DMS53 (cell line): ENCODE results near the gene RRP12.

ENCODE experiments used
- DNase-seq: peaks from one replicate; lab custom pipeline; 2025; lab: John Stamatoyannopoulos, UW

Gene RRP12

DNA sequence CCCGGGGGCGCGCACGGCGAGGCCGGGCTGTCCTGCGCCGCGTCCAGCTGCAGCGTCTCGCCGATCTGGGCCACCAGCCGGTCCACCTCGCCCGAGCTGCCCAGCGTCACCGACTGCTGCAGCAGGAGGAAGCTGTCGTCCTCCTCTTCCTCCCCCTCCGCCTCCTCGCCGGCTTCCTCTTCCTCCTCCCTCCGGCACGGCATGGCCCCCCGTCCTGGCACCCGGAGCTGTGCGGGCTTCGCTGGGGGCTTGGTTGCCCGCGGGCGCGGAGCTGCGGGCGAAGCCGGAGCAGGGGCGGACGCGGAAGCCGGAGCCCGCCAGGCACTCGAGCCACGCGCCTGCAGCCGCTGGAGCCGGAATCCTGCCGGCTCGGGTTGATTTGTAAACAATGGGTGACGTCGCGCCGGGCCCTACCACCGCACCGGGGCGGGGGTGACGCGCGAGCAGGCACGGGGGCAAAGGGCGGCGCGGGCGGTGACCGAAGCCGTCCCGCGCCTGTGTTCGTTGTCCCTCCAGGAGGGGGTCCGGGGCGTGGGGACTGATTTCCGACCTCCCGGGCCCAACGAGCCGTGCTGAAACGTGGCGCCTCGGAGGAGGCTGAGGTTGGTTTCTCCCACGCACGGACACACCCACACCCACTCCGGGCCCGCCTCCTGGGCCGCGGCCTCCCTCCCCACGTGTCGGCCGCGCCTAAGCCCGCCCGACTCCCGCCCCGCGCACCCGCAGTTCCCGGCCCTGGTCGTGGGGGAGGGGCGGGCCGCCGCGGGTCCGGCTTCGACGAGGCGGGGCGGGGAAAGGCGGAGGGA lies 66.6 kb downstream of the RRP12 start, which contains the start of gene FRAT2:
TSS of gene FRAT2 (minus strand) at position 360 of the 806 bp plus-strand sequence. CDS start at position 203, 157 bp downstream.
- DNase-seq: peak; percentile 96

DNA sequence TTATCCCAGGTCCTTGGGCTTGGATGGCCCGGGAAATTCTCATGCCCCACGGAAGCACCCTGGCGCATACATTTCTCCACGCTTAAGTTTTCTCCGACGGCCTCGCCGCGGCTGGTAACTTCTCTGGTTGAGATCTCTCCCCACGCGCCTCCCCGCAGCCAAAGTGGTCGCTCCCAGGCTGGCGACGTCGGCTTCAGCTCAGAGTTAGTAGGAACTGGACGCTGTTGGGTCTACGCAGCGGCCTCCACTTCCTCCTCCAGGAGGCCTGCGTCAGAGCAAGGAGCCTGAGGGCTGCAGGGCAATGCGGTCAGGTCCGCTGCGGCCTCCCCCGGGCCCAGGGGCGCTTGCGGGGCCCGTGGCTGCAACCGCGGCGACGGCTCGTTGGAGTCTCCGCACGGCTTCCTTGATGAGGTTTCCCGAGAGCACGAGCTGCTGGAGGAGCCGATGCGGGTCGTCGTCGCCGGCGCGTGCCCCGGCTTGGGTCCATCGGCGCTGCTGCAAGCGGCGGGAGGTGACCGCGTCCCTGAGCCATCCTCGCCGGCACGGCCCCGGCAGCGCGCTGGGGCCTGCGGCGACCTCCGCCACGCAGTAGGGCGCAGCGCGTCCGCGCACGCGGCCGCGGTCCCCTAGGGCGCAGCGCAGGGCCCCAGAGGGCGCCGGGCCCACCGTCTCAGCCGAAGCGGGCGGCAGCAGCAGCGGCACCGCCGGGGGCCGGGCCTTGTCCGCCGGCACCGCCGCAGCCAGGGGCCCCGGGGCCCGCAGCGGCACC lies 67.4 kb downstream of the RRP12 start:
- DNase-seq: peak; percentile 78

DNA sequence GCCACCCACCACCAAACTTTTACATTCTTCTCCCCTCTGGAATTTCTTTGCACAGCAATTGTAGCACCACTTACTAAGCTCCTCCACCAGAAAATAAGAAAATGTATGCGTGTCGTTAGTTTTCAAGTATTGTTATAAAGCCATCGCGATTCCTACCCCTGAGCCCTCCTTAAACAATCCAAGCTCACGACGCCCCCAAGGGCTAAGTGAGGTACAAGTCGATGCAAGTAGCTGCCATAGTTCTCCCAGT lies 67.9 kb downstream of the RRP12 start:
- DNase-seq: no peak

DNA sequence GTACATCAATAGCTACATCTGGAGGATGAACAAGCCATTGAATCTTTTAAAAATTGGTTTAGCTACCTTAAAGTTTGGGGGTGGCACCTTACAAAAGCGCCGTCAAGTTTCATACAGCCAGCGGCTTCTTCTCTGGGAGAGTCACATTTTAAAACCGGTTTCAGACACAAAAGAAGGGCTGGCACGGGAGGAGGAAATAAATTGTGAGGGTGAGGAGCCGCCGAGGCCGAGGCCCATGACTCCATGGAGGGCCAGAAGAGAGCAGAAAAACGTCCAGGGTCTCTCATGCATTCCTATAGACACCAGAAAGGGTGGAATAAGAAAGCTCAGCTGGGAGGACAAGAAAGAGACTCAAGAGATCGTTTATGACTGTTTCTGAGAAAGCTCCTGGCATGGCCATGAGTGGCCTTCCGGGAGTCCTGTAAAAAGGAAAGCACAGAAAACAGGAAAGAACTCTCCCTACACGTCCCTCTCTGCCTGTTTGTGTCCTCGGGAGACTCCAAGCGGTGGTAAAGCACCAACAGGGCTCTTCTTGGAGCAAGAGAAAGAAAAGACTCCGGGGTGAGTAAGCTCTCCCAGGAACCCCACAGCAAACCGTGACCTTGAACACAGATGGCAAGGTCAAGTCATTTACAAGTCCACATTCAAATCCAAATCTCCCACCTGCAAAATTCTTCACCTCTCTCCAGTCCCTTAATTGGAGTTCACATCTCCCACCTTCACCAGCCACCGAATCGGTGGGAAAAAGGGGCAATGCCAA lies 68.4 kb downstream of the RRP12 start:
- DNase-seq: peak; percentile 71

DNA sequence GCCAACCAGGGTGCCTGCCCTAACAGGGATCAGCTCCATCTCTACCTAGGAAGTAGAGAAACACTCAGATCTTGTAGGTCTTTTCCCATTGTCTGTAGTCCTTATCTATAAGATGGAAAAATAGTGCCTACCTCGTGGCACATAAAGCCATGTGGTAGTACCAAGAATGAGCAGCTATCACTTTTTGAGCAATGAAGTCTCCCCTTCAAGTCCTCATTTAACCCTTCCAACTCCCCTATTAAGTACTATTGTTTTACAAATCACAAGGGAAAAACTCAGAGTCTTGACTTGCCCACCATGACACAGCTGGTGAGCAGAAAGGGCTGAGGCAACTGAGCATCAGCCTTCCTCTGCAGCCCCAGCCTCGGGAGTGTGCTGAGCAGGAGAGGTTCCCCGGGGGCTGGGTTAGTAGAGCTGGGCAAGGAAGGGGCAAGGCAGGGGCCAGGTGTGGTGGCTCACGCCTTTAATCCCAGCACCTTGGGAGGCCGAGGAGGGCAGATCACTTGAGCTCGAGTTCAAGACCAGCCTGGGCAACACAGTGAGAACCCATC lies 69.9 kb downstream of the RRP12 start:
- DNase-seq: no peak

DNA sequence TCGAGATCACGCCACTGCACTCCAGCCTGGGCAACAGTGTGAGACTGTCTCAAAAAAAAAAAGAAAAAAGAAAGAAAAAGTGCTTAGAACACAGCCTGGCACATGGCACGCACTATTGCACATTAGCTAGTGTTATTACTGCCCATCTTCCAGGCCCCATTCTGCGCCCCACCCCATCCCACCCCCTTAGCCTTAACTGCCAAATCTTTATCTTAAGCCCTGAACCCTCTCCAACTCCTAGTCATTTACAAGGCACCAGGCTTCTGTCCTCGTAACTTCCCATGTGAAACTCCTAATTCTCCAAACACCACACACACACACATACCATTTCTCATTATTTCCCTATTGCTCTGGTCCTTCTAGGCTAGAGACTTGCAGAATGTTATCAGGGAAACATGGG lies 71.4 kb downstream of the RRP12 start:
- DNase-seq: no peak

DNA sequence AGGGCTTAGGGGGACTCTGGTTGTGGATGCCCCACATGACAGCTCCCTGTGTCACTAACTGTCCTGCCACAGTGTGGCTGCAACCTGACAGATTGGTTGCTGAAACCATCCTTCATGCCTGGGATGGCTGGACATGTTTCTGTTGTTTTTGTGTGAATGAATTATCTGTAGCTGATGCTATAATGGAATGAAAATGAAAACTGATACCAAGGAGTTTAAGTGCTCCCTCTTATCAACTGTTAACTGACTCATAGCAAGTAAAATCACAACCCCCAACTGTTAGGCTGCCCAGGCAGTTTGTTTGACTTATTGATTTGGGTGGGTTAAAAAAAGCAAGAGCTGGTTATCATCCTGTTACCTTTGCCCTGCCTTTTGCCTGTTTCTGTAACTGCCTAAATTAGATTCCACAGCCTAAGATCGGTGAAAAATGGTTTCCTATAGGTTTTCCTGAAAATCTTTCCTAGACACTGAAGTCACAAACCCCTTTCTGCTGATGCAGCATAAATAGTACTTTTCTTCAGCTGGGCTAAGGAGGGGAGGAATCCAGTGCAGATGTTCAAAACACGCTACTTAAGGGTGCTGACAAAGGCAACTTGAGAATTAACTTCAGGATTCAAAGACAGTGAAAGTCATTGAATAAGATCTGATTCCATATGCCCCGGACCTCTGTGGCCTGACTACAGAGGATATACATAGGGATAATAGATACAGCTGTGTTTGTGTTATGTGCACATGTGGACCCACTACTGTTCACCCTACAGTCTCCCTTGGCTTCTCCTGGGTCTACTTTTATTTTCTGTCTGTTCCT lies 72.3 kb downstream of the RRP12 start:
- no peak for DNase-seq

DNA sequence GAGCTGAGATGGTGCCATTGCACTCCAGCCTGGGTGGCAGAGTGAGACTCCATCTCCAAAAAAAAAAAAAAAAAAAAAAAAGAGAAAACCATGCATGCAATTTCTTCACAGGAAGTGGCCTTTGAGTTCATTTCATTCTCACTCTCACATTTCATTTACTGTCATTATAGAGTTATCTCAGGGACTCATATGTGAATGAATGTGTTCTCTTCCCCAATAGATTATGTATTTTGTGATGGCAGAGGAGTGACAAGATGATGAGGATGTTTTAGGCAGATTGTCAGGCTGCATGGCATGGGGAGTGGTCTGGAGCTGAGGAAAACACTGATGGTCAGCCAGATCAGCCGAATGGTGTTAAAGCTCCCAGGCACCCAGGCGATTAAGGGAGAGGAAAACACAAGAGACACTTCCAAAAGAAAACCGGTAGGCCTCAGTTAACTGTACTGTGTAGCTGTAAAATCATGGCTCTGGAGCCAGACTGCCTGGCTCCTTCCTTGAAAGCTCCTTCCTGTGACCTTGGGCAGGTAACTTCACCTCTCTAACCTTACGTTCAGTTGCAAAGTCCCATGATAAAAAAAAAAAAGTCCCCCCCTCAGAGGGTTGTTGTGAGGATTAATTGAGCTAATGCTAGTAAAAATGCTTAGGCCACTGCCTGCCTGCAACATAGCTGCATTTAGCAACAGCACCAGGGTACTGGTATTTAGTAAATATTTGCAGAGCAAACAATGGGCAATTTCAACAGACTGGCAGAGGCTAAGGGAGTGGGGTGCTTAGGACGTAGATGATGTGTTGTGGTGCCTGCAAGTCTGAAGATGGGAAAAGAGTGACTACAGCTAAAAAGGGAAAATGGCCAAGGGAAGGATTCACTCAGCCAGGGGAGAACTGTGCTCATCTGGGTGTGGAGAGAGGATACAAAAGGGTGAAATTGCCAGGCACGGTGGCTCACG lies 73.5 kb downstream of the RRP12 start:
- peak; percentile 93 for DNase-seq

DNA sequence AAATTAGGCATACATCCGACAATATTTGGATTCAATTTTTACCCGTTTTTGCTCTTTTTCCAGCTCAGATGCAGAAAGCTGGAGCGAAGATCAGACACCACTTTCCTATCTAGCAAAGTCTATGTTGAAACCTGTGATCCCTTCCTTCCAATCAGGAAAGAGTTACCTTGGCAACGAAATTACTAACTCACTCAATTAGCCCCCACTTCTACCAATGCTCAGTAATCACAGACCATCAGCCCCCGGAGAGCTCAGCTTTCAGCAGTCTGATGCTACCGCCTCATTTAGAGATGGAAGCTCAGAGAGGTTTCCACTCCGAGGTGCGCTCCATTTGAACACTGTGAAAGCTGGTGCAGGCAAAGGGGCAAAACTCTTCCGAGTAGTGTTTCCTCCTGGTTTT lies 75.4 kb downstream of the RRP12 start:
- no peak for DNase-seq

DNA sequence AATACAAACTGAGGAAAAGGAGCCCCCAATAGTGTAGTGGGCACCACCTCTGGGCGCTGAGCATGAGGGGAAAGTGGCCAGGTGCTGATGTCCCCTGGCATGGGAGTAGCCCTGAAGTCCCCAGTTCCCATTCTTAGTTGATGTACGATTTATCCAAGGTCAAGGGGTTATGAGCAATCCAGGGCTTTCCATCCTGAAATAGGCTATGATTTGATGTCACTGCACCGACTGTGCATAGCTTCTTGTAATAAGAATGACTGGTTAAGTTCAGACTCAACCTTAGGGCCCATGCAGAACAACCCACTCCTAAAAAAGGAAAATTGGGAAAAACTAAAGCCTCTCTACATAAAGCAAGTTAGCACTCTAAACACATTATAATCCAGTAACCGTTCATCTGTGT lies 77.6 kb downstream of the RRP12 start:
- no peak for DNase-seq

DNA sequence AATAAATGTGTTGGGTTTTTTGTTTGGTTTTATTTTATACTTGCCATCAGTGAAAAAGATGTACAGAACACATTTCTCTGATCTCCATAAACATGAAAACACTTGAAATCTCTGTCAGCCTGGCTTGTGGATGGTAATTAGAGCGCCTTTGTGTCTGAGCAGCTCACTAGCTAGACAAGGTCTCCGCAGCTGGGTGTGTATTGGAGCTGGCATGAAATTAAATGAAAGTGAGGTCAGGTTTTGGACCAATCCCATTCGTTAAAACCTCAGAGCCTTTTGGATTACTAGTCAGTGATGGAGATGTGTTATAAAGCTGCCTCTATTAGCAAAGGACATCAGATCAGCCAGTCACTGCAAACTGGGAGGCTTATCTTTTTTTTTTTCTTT lies 79.3 kb downstream of the RRP12 start:
- DNase-seq: no peak

DNA sequence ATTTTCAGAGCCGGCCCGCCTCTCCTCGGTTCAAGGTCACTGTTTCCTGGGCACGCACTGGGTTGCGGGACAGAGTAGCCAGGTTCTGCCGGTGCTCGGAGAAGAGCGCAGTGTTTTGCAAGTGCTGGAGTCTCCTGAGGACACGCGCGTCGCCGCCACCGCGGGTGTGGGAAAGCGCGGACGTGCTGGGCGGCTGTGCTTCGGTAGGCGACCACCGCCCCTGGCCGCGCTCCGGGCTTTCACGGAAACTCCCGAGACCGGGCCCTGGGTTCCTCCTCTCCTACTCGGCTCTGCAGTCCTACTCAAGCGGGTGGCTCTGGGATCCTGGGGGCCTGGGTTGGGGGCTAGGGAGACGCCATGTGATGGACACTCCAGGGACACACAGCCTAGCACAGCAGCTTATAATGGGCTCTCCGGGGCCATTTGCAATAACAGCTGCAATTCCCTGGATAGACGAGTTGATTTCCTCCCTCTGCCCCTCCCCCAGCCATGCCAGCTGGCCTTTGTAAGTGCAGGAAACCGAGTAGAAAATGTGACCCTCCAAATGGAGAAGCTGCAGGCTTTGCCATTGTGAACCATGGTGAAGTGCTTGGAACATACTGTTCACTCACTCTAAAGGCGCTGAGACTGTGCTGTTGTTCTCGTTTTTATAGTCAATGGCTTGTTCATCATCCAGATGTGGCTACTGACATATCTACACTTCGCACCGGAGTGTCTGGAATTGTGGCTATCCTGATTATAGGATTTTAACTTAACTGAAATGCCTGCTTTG lies 79.9 kb downstream of the RRP12 start:
- peak; percentile 79 for DNase-seq

DNA sequence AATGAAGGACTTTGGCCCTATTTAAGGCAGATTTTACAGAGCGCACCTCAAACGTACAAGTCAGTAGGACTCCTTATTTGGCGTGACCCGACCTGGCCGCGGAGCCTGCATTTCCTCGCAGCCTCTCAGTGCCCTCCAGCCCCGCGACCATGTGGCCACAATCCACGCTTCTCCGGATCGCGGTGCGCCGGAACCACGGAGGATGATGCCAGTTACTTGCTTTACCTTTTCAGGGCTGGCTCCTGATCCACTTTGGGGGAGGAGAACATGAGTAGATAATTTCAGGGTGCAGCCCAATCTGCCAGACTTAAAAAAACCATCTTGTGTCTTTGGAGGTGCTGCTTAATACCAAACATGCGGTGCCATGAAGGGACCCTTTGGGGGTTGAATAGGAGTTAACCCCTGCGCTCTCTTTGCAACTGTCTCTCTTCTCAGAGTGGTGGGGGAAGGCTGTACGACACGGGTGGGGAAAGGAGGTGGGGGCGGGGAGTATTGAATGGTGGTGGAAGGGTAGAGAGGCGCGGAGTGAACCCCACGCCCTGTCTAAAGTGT lies 80.6 kb downstream of the RRP12 start:
- peak; percentile 78 for DNase-seq

DNA sequence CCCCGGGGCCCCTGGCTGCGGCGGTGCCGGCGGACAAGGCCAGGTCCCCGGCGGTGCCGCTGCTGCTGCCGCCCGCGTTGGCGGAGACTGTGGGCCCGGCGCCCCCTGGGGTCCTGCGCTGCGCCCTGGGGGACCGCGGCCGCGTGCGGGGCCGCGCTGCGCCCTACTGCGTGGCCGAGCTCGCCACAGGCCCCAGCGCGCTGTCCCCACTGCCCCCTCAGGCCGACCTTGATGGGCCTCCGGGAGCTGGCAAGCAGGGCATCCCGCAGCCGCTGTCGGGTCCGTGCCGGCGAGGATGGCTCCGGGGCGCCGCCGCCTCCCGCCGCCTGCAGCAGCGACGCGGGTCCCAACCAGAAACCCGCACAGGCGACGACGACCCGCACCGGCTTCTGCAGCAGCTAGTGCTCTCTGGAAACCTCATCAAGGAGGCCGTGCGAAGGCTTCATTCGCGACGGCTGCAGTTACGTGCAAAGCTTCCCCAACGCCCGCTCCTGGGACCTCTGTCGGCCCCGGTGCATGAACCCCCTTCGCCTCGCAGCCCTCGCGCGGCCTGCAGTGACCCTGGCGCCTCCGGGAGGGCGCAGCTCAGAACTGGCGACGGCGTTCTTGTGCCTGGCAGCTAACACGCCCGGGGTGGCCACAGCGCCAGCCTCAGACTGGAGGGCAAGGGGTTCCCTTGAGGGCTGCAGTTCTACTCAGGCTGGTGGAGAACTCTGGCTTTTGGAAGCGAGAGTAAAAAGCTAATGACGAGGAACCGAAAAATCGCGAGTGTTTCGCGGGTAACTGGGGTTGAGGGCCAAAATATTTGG lies 81.3 kb downstream of the RRP12 start:
- peak; percentile 85 for DNase-seq

DNA sequence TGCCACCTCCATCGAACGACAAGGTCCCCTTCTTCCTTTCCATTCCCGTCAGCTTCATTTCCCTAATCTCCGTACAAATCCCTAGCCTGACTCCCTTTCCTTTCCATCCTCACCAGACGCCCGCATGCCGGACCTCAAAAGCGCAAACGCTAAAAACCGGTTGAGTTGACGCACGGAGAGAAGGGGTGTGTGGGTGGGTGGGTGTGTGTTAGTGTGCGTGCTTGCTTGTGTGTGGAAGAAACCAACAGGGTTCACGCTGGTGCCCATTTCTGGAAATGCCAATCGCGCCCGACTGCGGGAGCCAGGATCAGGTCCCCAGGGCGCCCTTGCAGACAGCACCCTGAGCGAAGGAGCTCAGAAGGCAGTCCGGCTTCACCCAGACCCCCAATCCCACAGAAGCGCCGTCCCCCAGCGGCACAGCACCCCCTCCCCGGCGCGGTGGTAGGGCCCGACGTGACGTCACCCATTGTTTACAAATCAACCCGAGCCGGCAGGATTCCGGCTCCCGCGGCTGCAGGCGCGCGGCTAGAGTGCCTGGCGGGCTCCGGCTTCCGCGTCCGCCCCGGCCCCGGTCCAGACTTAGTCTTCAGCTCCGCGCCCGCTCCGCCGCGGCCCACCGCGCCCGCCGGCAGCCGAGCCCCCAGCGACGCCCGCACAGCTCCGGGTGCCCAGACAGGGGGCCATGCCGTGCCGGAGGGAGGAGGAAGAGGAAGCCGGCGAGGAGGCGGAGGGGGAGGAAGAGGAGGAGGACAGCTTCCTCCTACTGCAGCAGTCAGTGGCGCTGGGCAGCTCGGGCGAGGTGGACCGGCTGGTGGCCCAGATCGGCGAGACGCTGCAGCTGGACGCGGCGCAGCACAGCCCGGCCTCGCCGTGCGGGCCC lies 82.1 kb downstream of the RRP12 start, which contains the start of gene FRAT1:
TSS of gene FRAT1 (plus strand) at position 500 of the 880 bp plus-strand sequence. CDS start at position 683, 183 bp downstream.
- DNase-seq: peak; percentile 95

DNA sequence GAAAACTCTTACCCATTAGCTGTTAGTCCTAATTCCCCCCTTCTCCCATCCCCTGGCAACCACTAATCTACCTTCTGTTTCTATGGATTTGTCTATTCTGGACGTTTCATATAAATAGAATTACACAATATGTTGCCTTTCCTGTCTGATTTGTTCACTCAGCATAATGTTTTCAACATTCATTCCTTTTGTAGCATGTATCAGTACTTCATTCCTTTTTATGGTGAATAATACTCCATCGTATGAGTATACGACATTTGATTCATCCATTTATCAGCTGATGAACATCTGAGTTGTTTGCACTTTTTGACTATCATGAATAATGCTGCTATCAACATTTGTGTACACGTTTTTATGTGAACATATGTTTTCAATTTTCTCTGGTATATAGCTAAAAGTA lies 86.5 kb downstream of the RRP12 start:
- no peak for DNase-seq

DNA sequence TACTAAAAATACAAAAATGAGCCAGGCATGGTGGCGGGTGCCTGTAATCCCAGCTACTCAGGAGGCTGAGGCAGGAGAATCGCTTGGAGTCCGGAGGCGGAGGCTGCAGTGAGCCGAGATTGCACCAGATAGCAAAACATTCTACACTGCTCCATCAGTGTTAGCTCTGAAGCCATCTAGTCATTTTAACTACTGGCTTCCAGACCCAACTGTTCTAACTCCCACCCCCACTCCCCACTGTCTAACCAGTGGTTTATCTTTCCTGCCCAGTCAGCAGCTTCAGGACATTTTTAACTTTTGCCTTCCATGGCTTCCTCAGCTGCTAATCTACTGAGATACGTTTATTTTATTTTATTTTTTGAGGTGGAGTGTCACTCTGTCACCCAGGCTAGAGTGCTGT lies 88.2 kb downstream of the RRP12 start:
- DNase-seq: no peak
